H1 (cell line): ENCODE results near the gene TMEM114. TPM values are rescaled to one million over a fixed set of nuclear protein-coding genes. Genes with fewer than 3 reads are reported as not detected.

Experiments used
- CTCF ChIA-PET: fragments of 300-600 bp; sonication (Branson Sonifier 250); formaldehyde crosslinking; loops from one replicate; lab custom pipeline; 2021; ENCODE audit not compliant: partially characterized antibody; lab: Charles Lee
- POLR2A ChIA-PET: fragments of 300-600 bp; sonication (Branson Sonifier 250); formaldehyde crosslinking; loops from one replicate; lab custom pipeline; 2021; ENCODE audit warnings: inconsistent platforms; ENCODE audit not compliant: partially characterized antibody; lab: Charles Lee
- DNase-seq, 2 experiments: peaks; one replicate each; pipeline versions ENCODE4 v3.0.0 to v3.0.0-alpha.2; 2010 to 2022; ENCODE audit warnings: low spot score in 2 of 2, low read depth in 1 of 2, mixed read lengths in 1 of 2
- FAIRE-seq: peaks from 2 replicates; lab custom pipeline; 2011; peaks lifted over from hg19 to GRCh38; lab: Jason Lieb, UNC
- H2AFZ ChIP-seq: 2 replicates; pipeline ENCODE4 v1.8.1; 2012; ENCODE audit warnings: low read length, inconsistent platforms
- H2AK5ac ChIP-seq: 2 replicates; pipeline ENCODE4 v1.6.1; 2013; ENCODE audit warnings: low read depth, low read length
- H2BK120ac ChIP-seq: replicated peaks from 2 replicates; pipeline ENCODE3; 2013; ENCODE audit warnings: low read depth, low read length, inconsistent platforms
- H2BK12ac ChIP-seq: 2 replicates; pipeline ENCODE4 v1.6.1; 2013; ENCODE audit warnings: low read depth, low read length
- H2BK15ac ChIP-seq: 2 replicates; pipeline ENCODE4 v1.6.1; 2013; ENCODE audit warnings: low read length
- H2BK20ac ChIP-seq: 2 replicates; pipeline ENCODE4 v1.6.1; 2013; ENCODE audit warnings: low read length
- H2BK5ac ChIP-seq: 2 replicates; pipeline ENCODE4 v1.6.1; 2013; ENCODE audit warnings: low read depth, low read length
- H3K14ac ChIP-seq: 2 replicates; pipeline ENCODE4 v1.6.1; 2013; ENCODE audit warnings: inconsistent platforms; ENCODE audit not compliant: insufficient read length
- H3K18ac ChIP-seq: 2 replicates; pipeline ENCODE4 v1.6.1; 2013; ENCODE audit warnings: low read length; ENCODE audit errors: extremely low read depth
- H3K23ac ChIP-seq: 2 replicates; pipeline ENCODE4 v1.6.1; 2013; ENCODE audit warnings: inconsistent platforms; ENCODE audit not compliant: insufficient read length
- H3K23me2 ChIP-seq: 2 replicates; pipeline ENCODE4 v1.6.1; 2013; ENCODE audit warnings: low read depth, low read length
- H3K27ac ChIP-seq: 2 replicates; pipeline ENCODE4 v1.6.1; 2011; ENCODE audit warnings: low read depth, low read length, inconsistent platforms
- H3K27me3 ChIP-seq, 4 experiments: replicated peaks in 1 of 4; 1 replicate in 1 of 4; 2 replicates in 3 of 4; pipeline versions ENCODE4 v1.6.1 to v1.8.1; 2011 to 2013; ENCODE audit warnings: low read length in 3 of 4, mild to moderate bottlenecking in 3 of 4, inconsistent platforms in 2 of 4, mixed read lengths in 2 of 4, moderate library complexity in 1 of 4; ENCODE audit not compliant: control insufficient read depth in 3 of 4, insufficient read depth in 3 of 4; ENCODE audit errors: extremely low read depth in 1 of 4
- H3K36me3 ChIP-seq, 4 experiments: 2 replicates each; pipeline versions ENCODE4 v1.6.1 to v1.8.1; 2011 to 2013; ENCODE audit warnings: mild to moderate bottlenecking in 4 of 4, low read length in 3 of 4, moderate library complexity in 2 of 4, control low read depth in 1 of 4, inconsistent platforms in 1 of 4; ENCODE audit not compliant: insufficient read depth in 4 of 4, control insufficient read depth in 2 of 4
- H3K4ac ChIP-seq: replicated peaks from 2 replicates; pipeline ENCODE3; 2013; ENCODE audit warnings: low read length, low read depth, mixed read lengths, inconsistent platforms; ENCODE audit not compliant: insufficient read length
- H3K4me1 ChIP-seq, 4 experiments: replicated peaks in 1 of 4; 1 replicate in 1 of 4; 2 replicates in 3 of 4; pipeline versions ENCODE4 v1.6.1 to v1.8.1; 2011 to 2013; ENCODE audit warnings: low read length in 3 of 4, inconsistent platforms in 2 of 4, mixed read lengths in 1 of 4; ENCODE audit not compliant: insufficient read depth in 4 of 4, control insufficient read depth in 3 of 4
- H3K4me2 ChIP-seq, 2 experiments: 2 replicates each; pipeline versions ENCODE4 v1.6.1 to v1.8.1; 2011 to 2013; ENCODE audit warnings: low read depth in 2 of 2, low read length in 2 of 2, control low read depth in 1 of 2, inconsistent platforms in 1 of 2, mild to moderate bottlenecking in 1 of 2; ENCODE audit not compliant: insufficient read depth in 1 of 2
- H3K4me3 ChIP-seq, 4 experiments: fragments of 200-600, 300-600 bp in 1 of 4; sonication (generic), shearing (Covaris generic), sonication (Bioruptor Twin) in 1 of 4; 2 replicates each; pipeline versions ENCODE4 v1.5.1 to v1.8.1; 2011 to 2016; ENCODE audit warnings: low read length in 4 of 4, low read depth in 3 of 4, control low read depth in 2 of 4, inconsistent platforms in 2 of 4, mild to moderate bottlenecking in 2 of 4, mixed read lengths in 1 of 4, moderate library complexity in 1 of 4; ENCODE audit not compliant: insufficient read depth in 2 of 4; ENCODE audit errors: extremely low read depth in 1 of 4
- H3K56ac ChIP-seq: replicated peaks from 2 replicates; pipeline ENCODE3; 2013; ENCODE audit warnings: low read depth, mild to moderate bottlenecking, mixed read lengths, low read length, inconsistent platforms; ENCODE audit not compliant: insufficient read length
- H3K79me1 ChIP-seq: 2 replicates; pipeline ENCODE4 v1.6.1; 2013; ENCODE audit warnings: low read depth, low read length, control low read depth
- H3K79me2 ChIP-seq, 2 experiments: 2 replicates each; pipeline versions ENCODE4 v1.6.1 to v1.8.1; 2012 to 2013; ENCODE audit warnings: low read length in 2 of 2, mild to moderate bottlenecking in 2 of 2, inconsistent platforms in 1 of 2; ENCODE audit not compliant: insufficient read depth in 2 of 2, control insufficient read depth in 1 of 2
- H3K9ac ChIP-seq, 4 experiments: replicated peaks in 1 of 4; 1 replicate in 1 of 4; 2 replicates in 3 of 4; pipeline versions ENCODE4 v1.6.1 to v1.8.1; 2011 to 2013; ENCODE audit warnings: low read depth in 3 of 4, low read length in 3 of 4, control low read depth in 2 of 4, mild to moderate bottlenecking in 2 of 4, moderate library complexity in 2 of 4, inconsistent platforms in 1 of 4; ENCODE audit errors: extremely low read depth in 1 of 4
- H3K9me3 ChIP-seq, 2 experiments: 2 replicates each; pipeline versions ENCODE4 v1.6.1 to v1.8.1; 2012 to 2013; ENCODE audit warnings: mild to moderate bottlenecking in 2 of 2, moderate library complexity in 2 of 2, control low read depth in 1 of 2, inconsistent platforms in 1 of 2, low read depth in 1 of 2, low read length in 1 of 2, mixed read lengths in 1 of 2; ENCODE audit not compliant: insufficient read depth in 2 of 2
- H4K20me1 ChIP-seq, 2 experiments: replicated peaks in 1 of 2; 2 replicates each; pipeline versions ENCODE3 to v1.8.1; 2011 to 2013; ENCODE audit warnings: inconsistent platforms in 2 of 2, low read length in 2 of 2, mild to moderate bottlenecking in 1 of 2; ENCODE audit not compliant: insufficient read depth in 2 of 2, control insufficient read depth in 1 of 2
- H4K5ac ChIP-seq: 2 replicates; pipeline ENCODE4 v1.6.1; 2013; ENCODE audit warnings: low read length, low read depth, mixed read lengths, inconsistent platforms; ENCODE audit not compliant: insufficient read length
- H4K8ac ChIP-seq: 2 replicates; pipeline ENCODE4 v1.8.0; 2013; ENCODE audit warnings: mild to moderate bottlenecking, moderate library complexity, low read length, inconsistent platforms; ENCODE audit not compliant: insufficient read depth; ENCODE audit errors: extremely low read depth
- H4K91ac ChIP-seq: replicated peaks from 2 replicates; pipeline ENCODE3; 2013; ENCODE audit warnings: low read length, mixed read lengths, inconsistent platforms; ENCODE audit not compliant: insufficient read length
- CBX5 ChIP-seq: fragments of 300-800, 300-1000 bp; sonication (generic); IDR thresholded peaks from 2 replicates; pipeline ENCODE4 v1.7.1; 2016; ENCODE audit warnings: antibody characterized with exemption, low read length, low read depth
- CEBPB ChIP-seq: IDR thresholded peaks from 2 replicates; pipeline ENCODE4 v1.6.1; 2012; ENCODE audit warnings: low read depth, low read length
- CHD2 ChIP-seq: IDR thresholded peaks from 2 replicates; pipeline ENCODE4 v1.6.1; 2012; ENCODE audit warnings: low read length, improper control_type of control experiment
- KDM1A ChIP-seq: fragments of 200-600, 300-600 bp; sonication (generic); IDR thresholded peaks from 2 replicates; pipeline ENCODE4 v1.7.1; 2016; ENCODE audit warnings: mild to moderate bottlenecking, low read length, borderline replicate concordance
- KDM5A ChIP-seq: fragments of 200-600 bp; IDR thresholded peaks from 2 replicates; pipeline ENCODE4 v1.7.1; 2012; ENCODE audit warnings: mild to moderate bottlenecking, low read length, inconsistent platforms, mixed read lengths
- NRF1 ChIP-seq: IDR thresholded peaks from 2 replicates; pipeline ENCODE4 v1.6.1; 2011; ENCODE audit warnings: mild to moderate bottlenecking, low read depth, low read length, improper control_type of control experiment
- SP1 ChIP-seq: IDR thresholded peaks from 2 replicates; pipeline ENCODE4 v1.6.1; 2011; ENCODE audit warnings: low read depth, low read length
- SP2 ChIP-seq: IDR thresholded peaks from 2 replicates; pipeline ENCODE4 v1.6.1; 2012; ENCODE audit warnings: mild to moderate bottlenecking, low read length, inconsistent platforms
- SRF ChIP-seq: IDR thresholded peaks from 2 replicates; pipeline ENCODE4 v1.6.1; 2011; ENCODE audit warnings: mild to moderate bottlenecking, low read depth, low read length, moderate library complexity
- SUZ12 ChIP-seq: fragments of 200-600 bp; sonication (generic); IDR thresholded peaks from 2 replicates; pipeline ENCODE4 v1.6.1; 2012; ENCODE audit warnings: mild to moderate bottlenecking, inconsistent platforms, low read length, moderate library complexity, mixed read lengths
- TAF1 ChIP-seq: IDR thresholded peaks from 2 replicates; pipeline ENCODE4 v1.6.1; 2011; ENCODE audit warnings: mild to moderate bottlenecking, low read depth, low read length
- TEAD4 ChIP-seq: IDR thresholded peaks from 2 replicates; pipeline ENCODE4 v1.6.1; 2012; ENCODE audit warnings: low read depth, low read length, inconsistent platforms, mixed read lengths
- whole genome bisulfite sequencing, 2 experiments: shearing (Covaris generic) in 1 of 2; methylation state at CpG; one replicate each; pipeline versions ENCODE4 v1.1.6 to v1.1.7; 2013 to 2015; ENCODE audit warnings: low lambda C conversion rate in 2 of 2, mixed read lengths in 2 of 2, inconsistent platforms in 1 of 2, low coverage in 1 of 2, missing lambda C conversion rate in 1 of 2; ENCODE audit not compliant: insufficient replicate concordance in 2 of 2, insufficient coverage in 1 of 2, insufficient read length in 1 of 2; ENCODE audit errors: extremely low coverage in 1 of 2, missing lambda C conversion rate in 1 of 2; 5-methylcytosine and 5-hydroxymethylcytosine counted together
- polyA plus RNA-seq, 7 experiments: library from polyadenylated mRNA; depleted of rRNA in 3 of 7; stranded (reverse) in 5 of 7; unstranded in 2 of 7; fragments of >200 nt in 5 of 7; fragments of 200-250 nt in 2 of 7; gene quantifications; 1 replicate in 5 of 7; 2 replicates in 1 of 7; 4 replicates in 1 of 7; pipeline versions ENCODE4 v1.2.1 to v1.2.3, GENCODE V29; 2011 to 2013; ENCODE audit warnings: missing spikeins in 2 of 7, mixed read lengths in 2 of 7
- total RNA-seq: library from RNA; stranded (reverse); fragmentation: NEBNext Ultra II Directional; extraction: Animal tissue kit (Norgen Biotek cat#: 25700); gene quantifications from 2 replicates; pipeline ENCODE4 v1.2.1, GENCODE V29; 2021

The TMEM114 gene
- total and polyA plus RNA-seq, 2 of the 8 experiments (the other 6 are each of a cell fraction or from before 2014, with no cell fraction given) = 1.6 to 2.9 TPM

DNA sequence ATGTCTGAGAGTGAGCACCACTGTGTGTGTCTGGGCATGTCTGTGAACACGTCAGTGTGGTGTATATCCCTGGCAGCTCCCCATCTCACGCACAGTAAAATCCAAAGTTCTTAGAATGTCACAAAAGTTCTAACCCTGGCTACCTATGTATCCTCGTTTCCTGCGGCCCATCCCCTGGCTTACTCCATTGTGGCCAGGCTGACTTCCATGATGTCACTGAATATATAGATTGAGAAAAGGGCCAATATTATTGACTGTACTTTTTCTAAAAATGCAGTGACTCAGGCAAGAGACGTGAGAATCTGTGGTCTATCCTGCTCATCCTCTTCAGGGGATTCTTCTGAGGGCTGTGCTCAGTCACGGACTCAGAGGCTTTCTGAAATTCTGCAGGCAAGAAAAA is 30.2 kb upstream of the TMEM114 start:
- POLR2A ChIA-PET = interaction anchor here (0.9 to 4.4 kb wide), 4 partner anchors 9 to 37 kb away, joined by 3 to 23 read pairs (median 4); no protein-coding TSS in a partner anchor
- no peak for TF ChIP-seq SUZ12
- TF ChIP-seq CEBPB = no peak
- no peak for TF ChIP-seq KDM5A
- TF ChIP-seq TAF1 = no peak
- TF ChIP-seq SP1 = no peak
- TF ChIP-seq CBX5 = no peak
- TF ChIP-seq SP2 = no peak
- no peak for TF ChIP-seq CHD2
- no peak for TF ChIP-seq NRF1
- TF ChIP-seq SRF = no peak
- no peak for TF ChIP-seq KDM1A
- no peak for TF ChIP-seq TEAD4

More for the DNA sequence above, 30.2 kb upstream of the TMEM114 start:
- DNase-seq = no peak
- H2BK15ac ChIP-seq = no peak overlapping the region
- H3K79me1 ChIP-seq = peaks cover 13% of the 10 kb centered on the region
- H3K23ac ChIP-seq = no peak overlapping the region
- no peak overlapping the region for H4K8ac ChIP-seq
- 87% methylated on average over 5 of the region's 6 CpGs; no CpG with 5 or more reads in 1 of the 2 experiments for WGBS, 2 experiments
- no peak overlapping the region for H3K14ac ChIP-seq
- no peak overlapping the region for H3K4me3 ChIP-seq
- H3K4ac ChIP-seq = no peak overlapping the region
- H4K5ac ChIP-seq = no peak overlapping the region
- peaks cover 2 to 9% (median 3%) of the 10 kb centered on the region in 4 experiments; a peak in 7 of 8 replicates for H3K36me3 ChIP-seq
- no peaks in the 10 kb centered on the region for H3K27me3 ChIP-seq
- no peak overlapping the region for H2AK5ac ChIP-seq
- no peak overlapping the region for H2BK5ac ChIP-seq
- no peak overlapping the region for H3K27ac ChIP-seq
- H4K20me1 ChIP-seq = peaks cover 2 to 4% of the 10 kb centered on the region in 2 experiments
- no peak overlapping the region for H2BK12ac ChIP-seq
- CTCF ChIA-PET = interaction anchor here (0.9 to 24.1 kb wide), 3 partner anchors 16 to 49 kb away, joined by 3 to 416 read pairs (median 81); no protein-coding TSS in a partner anchor
- H2BK120ac ChIP-seq = no peak overlapping the region
- no peak overlapping the region for H3K56ac ChIP-seq
- no peaks in the 10 kb centered on the region for H3K9me3 ChIP-seq
- H2BK20ac ChIP-seq = no peak overlapping the region
- H4K91ac ChIP-seq = peak overlapping the region; percentile 7
- H3K9ac ChIP-seq = no peak overlapping the region
- no peak overlapping the region for H2AFZ ChIP-seq
- no peak overlapping the region for H3K18ac ChIP-seq
- H3K4me2 ChIP-seq = no peak overlapping the region
- FAIRE-seq = no peak
- peaks cover 4% of the 10 kb centered on the region for H3K23me2 ChIP-seq
- peaks cover 9 to 39% of the 10 kb centered on the region in 2 experiments for H3K79me2 ChIP-seq
- no peaks in the 10 kb centered on the region; a peak in 1 of 7 replicates for H3K4me1 ChIP-seq
